ENCODE results near the gene AKT1.

The AKT1 gene

GRCh38 chr14:104721505-104722431, 73.8 kb downstream of the AKT1 start:
- DNase-seq = no peak

Data from NCI-H774 (cell line).